HG03066 (cell line): Measurements from ENCODE around the gene NDUFS4.
"Not testable (repeated sequence)": the region's sequence is repeated elsewhere in the genome, so short reads cannot be mapped to it uniquely, and the experiment has no call there.

Experiments
- ATAC-seq: cut with Tn5 transposase; IDR thresholded peaks from one replicate; pipeline ENCODE4 v1.9.1; 2021; ENCODE audit warnings: low read depth; ENCODE audit not compliant: unreplicated experiment

The NDUFS4 gene

GRCh38 chr5:53560506-53561191 is at the start of gene NDUFS4:
Gene NDUFS4, plus strand, starts transcription at chr5:53560639. Its CDS starts 24 bp downstream, at chr5:53560663.
- peak; percentile 92 for ATAC-seq

GRCh38 chr5:53512539-53512938 is 47.9 kb upstream of the NDUFS4 start:
- no peak for ATAC-seq

- no peak for ATAC-seq
Measured at GRCh38 chr5:53515988-53516387, 44.5 kb upstream of the NDUFS4 start.

- no peak for ATAC-seq
Measured at GRCh38 chr5:53520813-53521212, 39.6 kb upstream of the NDUFS4 start.

- ATAC-seq: no peak
Measured at GRCh38 chr5:53537711-53538110, 22.7 kb upstream of the NDUFS4 start.

GRCh38 chr5:53540739-53541138 is 19.7 kb upstream of the NDUFS4 start:
- ATAC-seq: not testable (repeated sequence)

GRCh38 chr5:53541859-53542258 is 18.6 kb upstream of the NDUFS4 start:
- no peak for ATAC-seq

GRCh38 chr5:53542926-53543325 is 17.5 kb upstream of the NDUFS4 start:
- no peak for ATAC-seq

GRCh38 chr5:53543401-53543800 is 17.0 kb upstream of the NDUFS4 start:
- no peak for ATAC-seq

- ATAC-seq: no peak
Measured at GRCh38 chr5:53545744-53546143, 14.7 kb upstream of the NDUFS4 start.

GRCh38 chr5:53547226-53547625 is 13.2 kb upstream of the NDUFS4 start:
- no peak for ATAC-seq

- ATAC-seq: not testable (repeated sequence)
Measured at GRCh38 chr5:53548501-53548900, 11.9 kb upstream of the NDUFS4 start.

GRCh38 chr5:53549792-53550191 is 10.6 kb upstream of the NDUFS4 start:
- ATAC-seq: no peak

GRCh38 chr5:53552561-53552960 is 7.9 kb upstream of the NDUFS4 start:
- ATAC-seq: no peak

GRCh38 chr5:53554444-53554843 is 6.0 kb upstream of the NDUFS4 start:
- ATAC-seq: no peak

- ATAC-seq: no peak
Measured at GRCh38 chr5:53555160-53555559, 5.3 kb upstream of the NDUFS4 start.

- no peak for ATAC-seq
Measured at GRCh38 chr5:53556001-53556400, 4.4 kb upstream of the NDUFS4 start.

GRCh38 chr5:53557386-53557785 is 3.1 kb upstream of the NDUFS4 start:
- ATAC-seq: no peak

GRCh38 chr5:53558966-53559365 is 1.5 kb upstream of the NDUFS4 start:
- no peak for ATAC-seq

- peak; percentile 5 for ATAC-seq
Measured at GRCh38 chr5:53560028-53560427, 411 bp upstream of the NDUFS4 start.

- no peak for ATAC-seq
Measured at GRCh38 chr5:53568401-53568800, 8.0 kb downstream of the NDUFS4 start.

- no peak for ATAC-seq
Measured at GRCh38 chr5:53568871-53569270, 8.4 kb downstream of the NDUFS4 start.

GRCh38 chr5:53569453-53569852 is 9.0 kb downstream of the NDUFS4 start:
- no peak for ATAC-seq
